ENCODE measurements around the gene MAP3K20.
A peak's percentile ranks its signal among the peaks of the same experiment; 100 is the strongest.

MAP3K20 gene

GRCh38 chr2:173051463-173052215 is 24.0 kb upstream of the MAP3K20 start:
- DNase-seq = no peak

DNA sequence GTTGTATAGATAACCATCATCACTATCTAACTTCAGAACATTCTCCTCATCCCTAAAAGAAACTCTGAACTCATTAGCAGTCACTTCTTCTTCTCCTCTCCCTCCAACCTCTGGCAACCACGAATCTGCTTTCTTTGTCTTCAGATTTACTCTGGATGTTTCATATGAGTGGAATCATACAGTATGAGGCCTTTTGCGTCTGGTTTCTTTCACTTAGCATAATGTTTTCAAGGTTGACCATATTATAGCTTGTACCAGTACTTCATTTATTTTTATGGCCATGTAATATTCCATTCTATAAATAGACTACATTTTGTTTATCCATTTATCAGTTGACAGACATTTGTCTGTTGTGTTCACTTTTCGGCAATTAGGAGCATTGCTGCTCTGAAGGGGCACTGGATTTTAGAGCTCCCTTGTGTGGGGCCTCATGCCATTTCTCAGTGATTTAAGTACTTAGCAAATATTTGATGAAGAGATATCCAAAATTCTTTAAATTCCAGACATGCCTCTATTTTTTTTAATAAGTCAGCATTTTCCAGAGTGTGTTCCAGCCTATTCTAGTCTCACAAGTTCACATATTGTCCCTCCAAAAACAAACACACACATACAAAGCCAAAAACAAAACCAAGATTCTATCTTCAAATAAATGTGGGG is 22.5 kb upstream of the MAP3K20 start:
- no peak for DNase-seq

- DNase-seq = no peak
Observed at GRCh38 chr2:173054466-173054865, 21.2 kb upstream of the MAP3K20 start.

DNA sequence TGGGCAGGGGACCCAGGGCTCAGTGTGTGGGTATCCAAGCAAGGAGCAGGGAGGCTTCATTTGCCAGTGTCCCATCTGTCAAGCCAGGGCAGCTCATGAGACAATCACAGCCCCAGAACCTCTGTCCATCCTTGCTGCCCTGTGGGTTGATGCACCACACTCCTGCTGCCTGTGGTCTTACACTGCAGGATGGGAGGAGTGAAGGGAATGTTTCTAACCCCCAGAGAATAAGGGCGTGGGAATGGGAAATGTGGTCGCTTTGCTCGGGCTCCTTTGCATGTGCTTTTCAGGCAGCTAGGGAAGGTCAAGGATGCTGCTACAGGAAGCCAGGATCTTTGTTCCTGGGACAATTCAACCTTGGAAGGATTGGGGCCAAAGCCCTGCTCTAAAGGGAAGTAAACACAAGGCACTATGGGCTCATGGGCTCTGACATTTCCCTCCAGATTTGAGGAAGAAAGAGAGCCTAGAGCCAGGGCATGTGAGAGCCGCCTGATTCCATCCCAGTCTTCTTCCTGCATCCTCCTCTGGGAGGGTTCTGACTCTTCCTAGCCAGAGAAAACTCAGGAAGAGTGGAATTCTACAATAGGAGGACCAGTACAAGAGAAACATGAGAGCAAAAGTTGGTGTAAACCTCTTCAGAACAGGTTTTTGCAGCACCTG is 18.8 kb upstream of the MAP3K20 start:
- DNase-seq = no peak

DNA sequence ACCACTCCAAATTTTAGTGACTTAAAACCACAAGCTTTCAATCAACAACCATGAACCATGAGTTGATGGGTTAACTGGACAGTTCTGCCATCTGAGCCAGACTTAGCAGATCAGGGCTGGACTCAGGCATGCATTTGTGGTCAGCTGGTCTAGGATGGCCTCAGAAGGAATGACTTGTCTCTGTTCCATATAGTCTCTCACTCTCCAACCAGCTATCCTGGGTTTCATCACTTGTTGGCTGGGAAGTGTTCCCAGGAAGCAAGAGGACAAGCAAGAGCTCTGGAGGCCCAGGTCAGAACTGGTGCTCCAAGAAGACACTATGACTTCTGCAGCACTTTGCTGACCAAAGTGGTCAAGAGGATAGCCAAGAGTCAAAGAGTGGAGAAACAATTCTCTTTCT is 17.5 kb upstream of the MAP3K20 start:
- DNase-seq = no peak

- DNase-seq = no peak
Observed at GRCh38 chr2:173058673-173059072, 17.0 kb upstream of the MAP3K20 start.

GRCh38 chr2:173059292-173059691 is 16.4 kb upstream of the MAP3K20 start:
- no peak for DNase-seq

DNA sequence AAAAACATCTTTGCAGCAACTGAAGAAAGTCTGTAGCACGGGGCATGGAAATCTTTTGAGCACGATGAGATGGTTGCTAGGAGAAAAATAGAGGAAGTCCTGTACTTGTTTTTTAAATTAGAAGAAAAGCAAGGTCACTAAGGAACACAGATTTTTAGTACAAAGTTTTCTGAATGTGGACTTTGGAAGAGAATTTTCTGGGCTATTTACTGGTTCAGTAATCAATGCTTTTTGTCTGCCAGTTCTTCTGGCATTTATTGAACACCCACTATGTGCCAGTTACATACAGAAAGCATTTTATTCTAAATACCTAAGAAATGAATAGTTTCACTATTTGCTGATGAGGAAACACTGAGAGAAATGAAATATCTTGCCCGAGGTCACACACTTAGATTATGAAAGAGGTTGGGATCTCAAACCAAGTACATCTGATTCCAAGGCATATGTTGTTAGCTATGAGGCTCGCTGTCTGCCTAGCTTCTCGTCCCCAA is 15.6 kb upstream of the MAP3K20 start:
- DNase-seq = no peak

DNA sequence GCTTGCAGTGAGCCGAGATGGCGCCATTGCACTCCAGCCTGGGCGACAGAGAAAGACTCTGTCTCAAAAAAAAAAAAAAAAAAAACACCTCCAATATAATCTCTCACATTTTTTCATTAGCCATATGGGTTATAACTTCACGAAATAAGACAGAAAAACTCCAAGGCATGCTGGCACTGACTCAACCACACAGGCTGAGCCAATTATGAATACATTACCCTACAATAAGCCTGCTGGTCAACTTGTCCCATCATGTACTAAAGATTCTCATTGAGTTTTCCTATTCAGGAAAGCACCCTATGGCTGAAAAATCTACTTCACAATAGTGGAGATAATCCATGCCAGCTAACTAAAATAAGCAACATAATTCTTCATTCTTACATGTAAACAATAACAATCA is 12.8 kb upstream of the MAP3K20 start:
- no peak for DNase-seq

DNA sequence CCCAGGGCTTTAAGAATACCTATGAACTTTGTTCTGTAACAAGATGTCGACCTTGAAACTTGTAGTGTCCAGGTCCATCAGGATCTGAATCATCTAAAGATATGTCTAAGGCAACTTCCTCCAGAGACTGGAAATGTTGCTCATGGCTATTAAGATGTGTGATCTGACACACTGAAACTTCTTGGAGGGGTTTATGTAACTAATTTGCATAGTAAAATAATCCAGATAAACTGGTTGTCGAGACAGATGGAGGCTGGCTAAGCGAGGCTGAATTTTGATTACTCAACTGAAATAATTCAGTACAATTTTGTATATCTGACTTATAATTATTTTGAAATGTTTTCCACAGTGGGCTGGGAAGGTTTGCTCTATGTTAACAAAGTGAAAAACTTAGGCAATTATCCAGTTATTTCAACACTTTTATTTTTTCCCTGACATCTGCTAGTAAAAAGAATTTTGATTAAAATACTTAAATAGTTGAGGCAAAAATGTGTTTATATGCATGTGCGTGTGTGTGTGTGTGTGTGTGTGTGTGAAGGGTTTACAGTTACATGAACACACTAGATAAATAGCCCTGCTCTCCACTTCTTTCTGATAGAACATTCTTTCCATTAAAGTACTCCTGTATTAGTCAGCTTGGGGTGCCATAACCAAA is 11.4 kb upstream of the MAP3K20 start:
- no peak for DNase-seq

GRCh38 chr2:173066887-173067676 is 8.6 kb upstream of the MAP3K20 start:
- no peak for DNase-seq

- DNase-seq = peak in 1 of 2 experiments; percentile 5
Observed at GRCh38 chr2:173075056-173075780, 428 bp upstream of the MAP3K20 start.

GRCh38 chr2:173076581-173077345 is 1.1 kb downstream of the MAP3K20 start:
- peak in 1 of 2 experiments; percentile 15 for DNase-seq

DNA sequence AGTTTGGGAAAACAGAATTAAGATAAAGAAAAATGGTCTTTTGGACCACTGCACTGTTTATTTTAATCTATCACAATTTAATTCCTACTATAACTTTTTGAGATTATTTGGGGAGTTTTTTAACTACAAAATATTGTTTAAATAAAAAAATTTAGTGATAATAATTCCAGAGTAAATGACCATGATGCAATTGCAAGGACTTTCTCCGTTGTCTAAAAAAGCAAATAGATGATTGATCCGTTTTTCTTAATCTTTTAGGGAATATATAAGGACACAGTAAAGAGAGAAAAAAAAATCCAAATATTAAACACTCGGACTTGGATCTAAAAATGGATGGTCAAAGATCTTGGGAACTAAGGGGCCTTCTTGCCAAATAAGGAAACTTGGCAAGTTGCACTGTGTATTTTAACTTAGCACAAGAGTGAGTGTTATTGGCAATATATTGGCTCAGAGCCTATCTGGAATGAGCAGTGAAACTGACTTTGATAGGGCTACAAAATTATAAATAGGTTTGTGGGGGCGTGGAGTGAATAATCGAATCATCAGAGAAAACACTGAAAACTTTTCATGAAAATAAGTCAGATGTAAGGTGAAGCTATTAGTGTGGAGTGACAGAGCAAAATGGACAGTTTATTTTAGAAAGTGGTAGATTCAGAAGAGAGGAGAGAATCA is 2.0 kb downstream of the MAP3K20 start:
- DNase-seq = no peak

- DNase-seq = no peak
Observed at GRCh38 chr2:173079141-173079540, 3.5 kb downstream of the MAP3K20 start.

GRCh38 chr2:173079973-173080860 is 4.6 kb downstream of the MAP3K20 start:
- no peak for DNase-seq

GRCh38 chr2:173086518-173087213 is 11.0 kb downstream of the MAP3K20 start:
- DNase-seq = no peak

DNA sequence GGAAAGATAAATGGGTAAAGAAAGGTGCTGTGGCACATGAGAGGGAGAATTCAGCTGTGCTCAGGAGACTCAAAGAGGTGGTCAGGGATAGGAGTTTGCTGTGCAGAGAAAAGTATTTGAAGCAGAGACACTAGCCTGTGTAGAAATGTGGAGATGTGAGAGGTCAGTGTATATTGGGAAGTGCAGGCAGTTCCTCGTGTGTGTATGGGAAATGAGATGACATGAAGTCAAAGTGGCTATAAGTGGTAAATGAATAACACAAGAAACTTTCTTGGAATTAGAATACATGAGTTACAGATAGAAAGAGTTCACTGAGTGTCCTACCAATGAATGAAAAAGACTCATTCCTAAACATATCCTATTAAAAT is 11.6 kb downstream of the MAP3K20 start:
- no peak for DNase-seq

Data from activated CD4-positive, alpha-beta T cell treated with anti-CD3 and anti-CD28 coated beads, Interleukin-2, amount 50 U/mL, for 48 hours (primary cell).